GM19025 (cell line): ENCODE results near the gene KLF7.
A peak's percentile ranks its signal among the peaks of the same experiment; 100 is the strongest.

Experiments used
- ATAC-seq: cut with Tn5 transposase; IDR thresholded peaks from one replicate; pipeline ENCODE4 v1.9.1; 2021; ENCODE audit warnings: mild to moderate bottlenecking, low read depth, moderate library complexity; ENCODE audit not compliant: unreplicated experiment

The KLF7 gene

GRCh38 chr2:207150284-207150683 is 15.5 kb downstream of the KLF7 start:
- no peak for ATAC-seq

DNA sequence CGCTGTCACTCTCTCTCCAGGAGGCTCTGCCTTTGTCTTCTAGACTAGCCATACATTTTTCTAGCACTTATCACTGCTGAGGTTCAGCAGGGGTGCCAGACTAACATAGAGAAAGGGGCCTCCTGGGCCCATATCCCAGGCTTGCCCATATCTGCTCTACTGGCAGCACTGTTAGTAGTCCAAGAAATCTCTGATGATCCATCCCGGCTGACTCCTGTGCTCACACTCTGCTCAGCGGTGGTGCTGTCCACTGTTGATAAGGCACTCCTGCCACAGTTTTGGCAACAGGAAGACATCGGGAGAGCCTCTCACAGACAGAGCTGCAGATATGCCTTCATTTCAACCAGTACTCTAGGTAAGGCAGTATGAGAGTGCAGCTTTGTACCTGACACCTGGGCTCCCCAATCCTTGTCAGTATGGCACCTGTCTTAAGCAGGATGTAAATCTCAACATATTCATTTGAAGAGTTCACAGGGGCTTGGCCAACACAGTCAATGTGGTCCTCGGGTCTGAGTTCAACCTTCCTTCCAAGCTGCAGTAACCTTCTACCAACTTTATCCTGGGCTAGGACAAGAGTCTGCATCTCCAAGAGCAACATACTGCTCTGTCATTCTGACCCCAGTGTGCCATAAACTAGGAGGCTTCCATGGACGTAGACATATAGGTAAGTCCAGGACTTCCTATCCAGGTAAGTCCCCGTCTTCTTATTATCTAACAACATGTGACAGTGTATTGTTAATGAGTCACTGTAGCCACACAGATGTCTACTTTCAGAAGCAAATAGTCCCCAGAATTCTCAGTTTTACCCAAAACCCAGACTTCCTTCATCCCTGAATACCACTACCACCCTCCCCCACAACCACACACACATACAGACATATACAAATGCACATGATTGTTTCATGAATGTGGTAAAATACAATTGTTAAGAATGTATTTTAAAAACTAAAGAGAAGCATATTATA is 16.2 kb downstream of the KLF7 start:
- ATAC-seq: peak; percentile 82

DNA sequence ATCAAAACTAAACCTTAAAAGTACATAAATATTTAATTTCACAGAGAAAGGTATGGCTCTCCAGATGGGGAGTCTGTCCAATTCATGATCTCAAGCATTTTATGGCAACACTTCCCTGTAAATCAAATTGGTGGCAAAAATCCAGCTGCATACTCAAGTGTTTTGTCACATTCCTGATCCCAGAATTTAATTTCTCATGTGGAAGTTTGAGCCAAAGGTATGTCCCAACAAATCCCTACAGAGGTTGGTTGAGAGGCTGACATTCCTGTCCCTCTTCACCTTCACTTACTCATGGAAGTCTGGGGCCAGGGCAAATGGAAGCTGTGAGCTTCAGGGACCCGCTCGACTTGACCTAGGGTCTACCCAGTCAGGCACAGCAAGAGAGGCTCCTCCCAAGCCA is 17.7 kb downstream of the KLF7 start:
- no peak for ATAC-seq

GRCh38 chr2:207144173-207144785 is 21.5 kb downstream of the KLF7 start:
- ATAC-seq: no peak

- peak; percentile 40 for ATAC-seq
These were observed 22.3 kb downstream of the KLF7 start for GRCh38 chr2:207143215-207144172.

DNA sequence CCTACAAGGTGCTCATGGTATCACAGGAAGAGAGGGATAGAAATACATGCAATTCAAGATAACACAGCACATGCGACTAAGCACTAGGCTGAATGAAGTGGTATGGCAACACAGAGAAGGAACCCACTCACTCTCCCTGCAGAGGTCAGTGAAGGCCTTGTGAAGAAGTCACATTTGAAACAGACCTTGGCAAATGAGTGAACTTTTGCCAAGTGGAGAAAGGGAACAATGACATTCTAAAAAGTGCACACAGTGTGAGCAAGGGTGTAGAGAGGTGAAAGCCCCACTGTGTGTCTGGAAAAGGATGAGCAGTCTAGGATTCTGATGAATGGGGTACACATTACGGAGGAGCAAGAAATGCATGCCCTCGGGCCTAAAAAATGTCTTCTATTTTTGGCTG is 23.3 kb downstream of the KLF7 start:
- no peak for ATAC-seq

DNA sequence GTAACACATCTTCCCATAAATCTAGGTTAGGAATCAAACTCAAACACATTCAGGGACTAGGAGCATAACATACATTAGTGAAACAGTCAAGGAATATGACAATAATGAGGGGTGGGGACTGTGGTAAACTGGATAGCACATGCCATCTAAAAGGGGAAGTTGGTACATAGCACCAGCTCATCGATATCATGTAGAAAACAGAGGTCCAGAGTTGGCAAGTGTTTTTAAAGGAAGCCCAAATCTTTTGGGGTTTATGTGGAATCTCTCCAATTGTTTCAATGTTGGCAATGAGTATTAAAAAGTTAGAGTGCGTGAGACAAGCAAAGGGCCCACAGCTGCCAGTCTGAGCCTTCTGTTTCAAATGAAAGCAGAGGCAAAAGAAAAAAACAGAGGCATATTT is 24.4 kb downstream of the KLF7 start:
- ATAC-seq: no peak

DNA sequence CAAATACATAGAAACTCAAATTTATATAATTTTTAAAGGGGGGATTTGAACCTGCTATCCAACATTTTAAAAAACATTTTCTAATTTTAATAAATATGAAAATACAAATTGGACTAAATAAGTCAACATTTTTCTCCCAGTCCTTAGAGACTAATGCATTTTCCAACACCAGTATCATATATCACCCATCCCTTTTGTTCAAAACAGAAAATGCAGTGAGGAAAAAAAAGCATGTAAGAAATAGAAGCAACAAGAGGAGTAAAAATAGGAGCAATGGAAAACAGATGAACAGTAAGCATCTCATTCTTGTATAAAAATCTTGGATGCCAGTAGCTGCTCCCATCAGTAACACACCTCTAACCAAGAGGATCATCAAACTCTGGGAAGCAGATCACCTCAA is 25.5 kb downstream of the KLF7 start:
- ATAC-seq: no peak

DNA sequence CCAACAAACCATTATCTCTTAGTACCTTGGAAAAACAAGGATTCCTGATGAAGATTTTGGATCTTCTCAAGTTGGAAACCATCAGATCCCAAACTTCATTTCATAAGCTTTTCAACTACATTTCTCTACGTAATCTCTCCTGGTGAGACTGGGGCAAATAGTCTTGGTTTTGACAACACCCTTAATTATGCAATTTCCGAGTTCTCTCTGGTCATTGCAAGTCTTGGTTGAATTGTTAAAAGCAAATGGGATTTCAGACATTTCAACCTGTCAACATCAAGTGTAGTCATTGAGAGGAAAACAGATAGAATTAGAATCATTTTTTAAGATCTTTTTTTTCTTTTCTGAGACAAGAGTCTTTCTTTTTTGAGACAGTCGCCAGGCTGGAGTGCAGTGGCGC is 26.2 kb downstream of the KLF7 start:
- no peak for ATAC-seq

GRCh38 chr2:207138627-207139297 is 27.0 kb downstream of the KLF7 start:
- no peak for ATAC-seq

- no peak for ATAC-seq
These were observed 28.0 kb downstream of the KLF7 start for GRCh38 chr2:207137596-207138337.

GRCh38 chr2:207136874-207137273 is 28.9 kb downstream of the KLF7 start:
- ATAC-seq: no peak

GRCh38 chr2:207135801-207136457 is 29.8 kb downstream of the KLF7 start:
- ATAC-seq: no peak

GRCh38 chr2:207135340-207135739 is 30.4 kb downstream of the KLF7 start:
- ATAC-seq: no peak

DNA sequence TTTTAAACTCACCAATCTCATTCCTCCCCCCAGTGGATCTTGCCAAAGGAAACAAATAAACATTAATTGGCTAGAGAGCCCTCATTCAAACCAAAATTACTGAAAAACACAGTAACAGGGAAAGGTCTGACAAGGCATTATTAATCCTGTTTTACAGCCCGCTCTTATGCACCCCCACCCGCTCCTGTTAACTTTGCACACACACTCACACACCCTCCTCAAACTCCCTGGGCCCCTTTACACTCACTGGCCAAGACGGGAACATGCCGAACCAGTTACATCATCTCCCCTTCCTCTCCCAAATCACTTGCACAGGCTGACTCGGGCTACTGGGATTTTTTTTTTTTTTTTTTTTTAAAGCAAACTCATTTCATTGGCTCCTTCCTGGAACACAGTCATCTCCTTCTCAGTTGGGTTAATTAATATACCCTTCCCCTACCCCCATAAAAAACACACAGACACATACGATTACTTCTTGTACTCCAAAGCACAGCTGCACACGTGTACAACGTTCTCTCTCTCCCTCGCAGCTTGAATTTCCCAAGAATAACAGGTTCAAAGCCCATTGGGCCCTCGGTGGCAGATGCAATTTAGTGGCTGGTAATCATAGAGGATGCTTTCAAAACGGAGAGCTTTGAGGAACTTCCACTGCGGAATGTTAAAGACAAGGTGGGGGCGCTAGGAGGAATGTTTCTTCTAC is 31.8 kb downstream of the KLF7 start:
- no peak for ATAC-seq

DNA sequence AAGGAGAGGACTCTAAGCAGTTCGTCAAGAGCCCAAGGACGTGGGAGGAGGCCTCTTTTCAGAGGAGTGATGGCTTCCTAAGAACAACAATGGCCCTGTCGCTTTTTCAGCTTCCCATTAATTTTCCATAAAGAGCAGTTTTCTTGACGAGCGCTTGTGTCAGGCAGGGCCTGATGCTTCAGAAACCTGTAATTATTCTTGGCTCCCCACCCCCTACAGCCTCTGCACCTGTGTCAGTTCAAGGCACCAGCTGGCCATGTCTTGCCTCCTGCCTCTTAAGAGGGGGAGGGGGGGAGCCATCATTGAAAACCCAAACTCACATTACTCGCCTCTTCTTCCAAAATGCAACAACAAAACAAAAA is 32.3 kb downstream of the KLF7 start:
- ATAC-seq: no peak

- no peak for ATAC-seq
These were observed 33.7 kb downstream of the KLF7 start for GRCh38 chr2:207132019-207132418.

DNA sequence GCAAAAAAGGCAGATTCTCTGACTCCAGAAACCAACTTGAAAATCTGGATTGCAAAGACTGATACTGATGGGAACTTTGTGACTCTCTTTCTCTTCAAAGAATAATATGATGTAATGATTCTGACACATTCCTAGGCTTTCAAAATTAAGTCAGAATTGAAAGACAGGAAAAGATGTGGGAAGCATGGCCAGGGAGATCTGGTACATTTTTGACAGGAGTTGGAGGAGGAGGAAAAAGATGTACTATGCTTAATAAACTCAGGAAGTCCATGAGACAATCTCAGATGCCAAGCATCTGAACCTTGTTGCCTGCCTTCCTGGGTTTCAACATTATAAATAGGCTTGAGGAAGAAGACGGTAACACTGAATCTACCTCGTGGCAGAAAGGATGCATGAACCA is 34.2 kb downstream of the KLF7 start:
- no peak for ATAC-seq
